Fibroblast of pulmonary artery (primary cell): ENCODE results near the gene SLC35F1.

Source experiments
- DNase-seq: peaks from one replicate; pipeline ENCODE4 v3.0.0-alpha.2; 2010; ENCODE audit warnings: low read depth
- H3K4me3 ChIP-seq: replicated peaks from 2 replicates; pipeline ENCODE4 v1.5.1; 2011; ENCODE audit warnings: low read depth, mild to moderate bottlenecking, control low read depth, low read length, moderate library complexity
- TF ChIP-seq, protein P1 (sequence below): IDR thresholded peaks from 2 replicates; pipeline ENCODE4 v1.5.1; 2011; ENCODE audit warnings: mild to moderate bottlenecking, control low read depth, low read length, inconsistent platforms; ENCODE audit errors: missing control alignments

The SLC35F1 gene

DNA sequence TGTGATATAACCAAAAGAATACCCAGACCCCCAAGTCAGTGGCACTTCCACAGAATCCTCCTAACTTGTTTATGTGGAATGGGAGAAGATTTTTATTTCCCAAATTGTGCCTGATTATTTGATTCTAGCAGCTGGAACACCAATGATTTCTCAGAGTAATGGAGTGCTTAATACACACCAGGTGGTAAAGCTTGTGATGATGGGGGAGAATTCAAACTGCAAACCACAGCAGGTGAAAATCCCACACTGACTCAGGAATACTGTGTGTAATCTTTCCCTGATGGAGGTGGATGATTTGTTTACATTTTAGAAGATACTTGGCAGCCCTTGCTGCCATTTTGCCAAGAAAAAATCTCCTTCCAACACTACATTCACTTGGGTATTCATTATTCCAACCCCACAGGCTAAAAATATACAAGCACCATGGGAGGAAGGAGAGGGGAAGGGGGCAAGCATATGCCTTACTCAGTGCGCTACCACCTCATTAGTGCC is 428.3 kb downstream of the SLC35F1 start:
- no peak for DNase-seq
- no peak overlapping the region for H3K4me3 ChIP-seq
- TF ChIP-seq, protein P1, sequence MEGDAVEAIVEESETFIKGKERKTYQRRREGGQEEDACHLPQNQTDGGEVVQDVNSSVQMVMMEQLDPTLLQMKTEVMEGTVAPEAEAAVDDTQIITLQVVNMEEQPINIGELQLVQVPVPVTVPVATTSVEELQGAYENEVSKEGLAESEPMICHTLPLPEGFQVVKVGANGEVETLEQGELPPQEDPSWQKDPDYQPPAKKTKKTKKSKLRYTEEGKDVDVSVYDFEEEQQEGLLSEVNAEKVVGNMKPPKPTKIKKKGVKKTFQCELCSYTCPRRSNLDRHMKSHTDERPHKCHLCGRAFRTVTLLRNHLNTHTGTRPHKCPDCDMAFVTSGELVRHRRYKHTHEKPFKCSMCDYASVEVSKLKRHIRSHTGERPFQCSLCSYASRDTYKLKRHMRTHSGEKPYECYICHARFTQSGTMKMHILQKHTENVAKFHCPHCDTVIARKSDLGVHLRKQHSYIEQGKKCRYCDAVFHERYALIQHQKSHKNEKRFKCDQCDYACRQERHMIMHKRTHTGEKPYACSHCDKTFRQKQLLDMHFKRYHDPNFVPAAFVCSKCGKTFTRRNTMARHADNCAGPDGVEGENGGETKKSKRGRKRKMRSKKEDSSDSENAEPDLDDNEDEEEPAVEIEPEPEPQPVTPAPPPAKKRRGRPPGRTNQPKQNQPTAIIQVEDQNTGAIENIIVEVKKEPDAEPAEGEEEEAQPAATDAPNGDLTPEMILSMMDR = no peak

DNA sequence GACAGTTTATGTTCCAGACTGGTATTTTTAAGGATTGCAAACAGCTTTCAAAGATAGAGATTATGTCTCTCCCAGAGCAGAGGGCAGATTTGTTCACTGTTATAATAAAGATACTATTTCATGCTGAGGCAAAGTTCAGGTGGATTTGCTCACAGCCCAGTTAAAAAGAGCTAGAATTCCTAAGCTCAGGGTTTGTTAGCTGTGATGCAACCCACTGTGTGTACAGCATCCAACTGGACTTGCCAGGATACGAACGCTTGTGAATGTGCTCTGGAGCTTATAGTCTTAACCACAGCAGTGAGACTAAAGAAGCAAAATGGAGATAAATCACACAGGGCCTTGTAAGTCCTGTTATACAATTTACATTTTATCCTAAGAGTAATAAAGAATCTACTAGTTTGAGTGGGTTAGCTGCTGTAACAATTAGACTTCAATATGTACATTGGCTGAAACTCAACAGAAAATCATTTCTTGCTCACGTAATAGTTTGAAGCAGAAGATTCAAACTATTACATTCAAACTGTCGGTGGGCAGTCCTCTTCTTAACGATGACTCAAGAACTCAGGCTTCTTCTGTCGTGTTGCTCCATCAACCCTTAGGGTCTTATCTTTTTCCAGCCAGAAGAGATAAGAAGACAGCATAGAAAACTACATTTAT is 437.1 kb downstream of the SLC35F1 start:
- H3K4me3 ChIP-seq = no peak overlapping the region
- DNase-seq = no peak
- TF ChIP-seq, protein P1 = no peak

DNA sequence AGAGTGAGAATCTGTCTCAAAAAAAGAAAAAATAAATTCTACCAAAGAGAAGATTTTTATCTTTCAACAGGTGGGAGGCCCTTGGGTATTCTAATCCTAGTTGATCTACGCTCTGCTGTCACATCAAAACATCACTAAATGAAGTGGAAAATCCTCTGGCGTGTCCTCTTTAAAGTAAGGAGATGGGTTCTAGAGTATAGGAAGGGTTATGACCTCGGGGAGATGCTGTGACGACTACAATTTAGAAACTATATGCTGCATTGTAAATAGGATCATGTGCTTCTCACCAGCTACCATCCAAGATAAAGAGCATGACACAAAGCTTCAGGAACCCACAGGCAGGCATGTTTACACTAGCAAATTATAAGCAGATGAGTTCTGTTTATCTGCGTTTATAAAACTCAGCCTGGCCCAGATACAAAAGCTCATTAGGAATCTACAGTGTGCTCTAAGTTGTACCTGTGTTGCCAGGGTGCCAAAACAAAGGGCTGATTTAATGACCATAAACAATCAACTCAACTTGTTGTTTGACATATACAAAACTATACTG is 443.9 kb downstream of the SLC35F1 start:
- DNase-seq = no peak
- TF ChIP-seq, protein P1 = no peak

DNA sequence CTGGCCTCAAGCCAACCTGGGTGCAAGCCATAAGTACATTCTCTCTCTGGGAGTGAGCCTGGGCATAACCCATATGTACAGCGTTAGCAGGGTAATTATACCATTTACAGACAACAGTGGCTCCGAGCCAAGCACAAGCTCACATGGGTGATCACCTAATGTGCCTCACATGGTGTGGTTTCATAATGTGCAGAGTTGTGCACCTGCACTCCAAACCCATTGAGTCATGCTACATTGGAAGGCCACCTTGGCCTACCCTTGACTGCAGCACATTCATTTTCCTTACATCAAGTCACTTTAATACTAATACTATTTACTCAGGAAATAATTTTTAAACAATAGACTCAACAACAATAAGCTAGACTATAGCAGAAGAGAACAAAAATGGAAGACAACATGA is 446.5 kb downstream of the SLC35F1 start:
- no peak for DNase-seq
- H3K4me3 ChIP-seq = no peak overlapping the region
- TF ChIP-seq, protein P1 = no peak

More for the DNA sequence above, 443.9 kb downstream of the SLC35F1 start:
- no peak overlapping the region for H3K4me3 ChIP-seq

DNA sequence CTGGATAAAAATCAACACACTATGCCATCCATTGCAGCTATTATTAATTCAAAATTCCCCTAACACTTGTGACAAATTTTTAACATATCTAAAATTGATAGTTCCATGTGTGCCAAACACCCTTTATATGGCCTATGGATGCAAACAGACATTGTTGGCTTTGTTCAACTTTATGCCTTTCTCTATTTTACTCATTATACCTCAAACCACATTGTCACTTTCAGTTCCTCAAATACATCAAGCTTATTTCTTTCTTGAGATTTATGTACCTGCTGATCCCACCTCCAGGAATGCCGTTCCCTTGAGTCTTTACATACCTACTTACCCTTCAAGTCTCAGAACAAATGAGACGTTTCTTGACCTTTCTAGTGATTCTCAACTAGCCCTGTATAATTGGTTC is 447.6 kb downstream of the SLC35F1 start:
- H3K4me3 ChIP-seq = no peak overlapping the region
- TF ChIP-seq, protein P1 = no peak

DNA sequence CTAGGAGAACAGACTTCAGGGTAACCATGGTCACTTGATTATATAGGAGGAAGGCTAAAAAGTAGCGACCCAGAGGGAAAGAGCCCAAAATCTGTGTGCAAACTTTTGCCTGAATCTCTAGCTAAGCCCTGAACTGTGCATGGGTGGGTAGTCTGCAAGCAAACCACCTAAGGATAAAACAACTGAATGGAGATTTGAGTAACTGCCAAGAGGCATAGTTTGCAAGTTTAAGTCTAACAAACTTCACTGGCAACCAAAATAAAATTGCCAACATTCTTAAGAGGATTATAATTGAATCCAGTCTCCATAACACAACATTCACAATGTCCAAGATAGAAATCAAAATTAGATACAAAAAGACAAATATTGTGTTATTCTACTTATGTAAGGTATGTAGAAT is 449.0 kb downstream of the SLC35F1 start:
- TF ChIP-seq, protein P1 = no peak
- H3K4me3 ChIP-seq = no peak overlapping the region
- no peak for DNase-seq

More for the DNA sequence above, 447.6 kb downstream of the SLC35F1 start:
- DNase-seq = no peak

DNA sequence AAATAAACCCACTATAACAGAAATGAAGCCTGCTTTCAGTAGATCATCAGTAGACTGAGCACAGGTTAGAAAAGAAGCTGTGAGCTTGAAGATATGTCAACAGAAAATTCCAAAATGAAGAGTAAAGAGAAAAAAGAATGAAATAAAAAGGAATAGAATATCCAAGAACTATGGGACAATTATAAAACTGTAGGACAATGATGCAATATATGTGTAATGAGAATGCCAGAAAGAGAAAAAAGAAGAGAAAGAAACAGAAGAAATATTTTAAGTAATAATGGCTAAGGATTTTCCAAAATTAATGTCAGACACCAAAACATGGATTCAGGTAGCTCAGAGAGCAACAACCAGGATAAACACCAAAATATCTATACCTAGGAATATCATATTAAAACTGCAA is 449.6 kb downstream of the SLC35F1 start:
- TF ChIP-seq, protein P1 = no peak
- DNase-seq = no peak
- H3K4me3 ChIP-seq = no peak overlapping the region
